PFSK-1 (cell line): ENCODE measurements around the gene DKK2.

Experiments used
- POLR2AphosphoS5 ChIP-seq: IDR thresholded peaks from 2 replicates; pipeline ENCODE4 v1.6.1; 2012; ENCODE audit warnings: low read depth, mild to moderate bottlenecking, control low read depth, low read length, moderate library complexity
- TF ChIP-seq, protein P1 (sequence below), 2 experiments: IDR thresholded peaks; 2 replicates each; pipeline versions ENCODE4 v1.6.1 to v1.8.0; 2011 to 2012; ENCODE audit warnings: low read depth in 2 of 2, low read length in 2 of 2, control low read depth in 1 of 2, inconsistent platforms in 1 of 2, mild to moderate bottlenecking in 1 of 2, moderate library complexity in 1 of 2; ENCODE audit not compliant: insufficient read depth in 1 of 2

DNA sequence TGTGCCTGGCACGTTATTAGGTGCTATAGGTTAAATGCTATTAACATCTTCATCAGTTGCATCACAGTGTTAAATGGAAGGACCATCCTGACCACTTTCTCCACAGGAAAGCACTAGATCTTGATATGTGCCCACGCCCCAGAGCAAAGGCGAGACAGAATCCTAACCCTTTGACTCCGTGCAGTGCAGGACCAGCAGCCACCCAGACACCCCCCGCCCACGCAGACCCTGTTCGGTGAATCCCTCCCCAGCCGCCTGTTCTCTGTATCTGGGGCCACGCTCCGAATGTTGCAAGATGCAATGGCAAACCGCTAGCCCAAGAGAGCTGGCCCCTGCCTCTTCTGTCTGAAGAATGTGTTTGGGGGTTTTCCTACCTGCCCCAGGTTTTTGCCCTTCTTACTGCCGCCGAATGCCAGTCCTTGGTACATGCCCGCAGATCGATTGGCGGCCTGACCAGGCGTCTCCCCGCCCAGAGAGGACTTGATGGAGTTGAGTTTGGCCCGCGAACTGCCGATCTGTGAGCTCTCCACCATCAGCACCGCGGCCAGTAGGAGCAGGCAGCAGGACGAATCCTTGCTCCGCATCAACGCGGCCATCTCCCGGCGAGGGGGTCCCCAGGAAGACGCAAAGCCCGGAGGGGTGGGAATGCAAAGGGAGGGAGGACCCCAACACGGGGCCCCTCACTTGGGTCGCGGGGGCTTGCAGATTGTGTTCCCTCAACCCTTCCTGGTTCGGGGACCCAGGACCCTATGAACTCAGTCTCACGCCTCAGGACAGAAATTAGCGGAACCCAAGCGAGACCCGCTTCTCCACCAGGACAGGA, 906 bp downstream of the DKK2 start:
- TF ChIP-seq, protein P1, sequence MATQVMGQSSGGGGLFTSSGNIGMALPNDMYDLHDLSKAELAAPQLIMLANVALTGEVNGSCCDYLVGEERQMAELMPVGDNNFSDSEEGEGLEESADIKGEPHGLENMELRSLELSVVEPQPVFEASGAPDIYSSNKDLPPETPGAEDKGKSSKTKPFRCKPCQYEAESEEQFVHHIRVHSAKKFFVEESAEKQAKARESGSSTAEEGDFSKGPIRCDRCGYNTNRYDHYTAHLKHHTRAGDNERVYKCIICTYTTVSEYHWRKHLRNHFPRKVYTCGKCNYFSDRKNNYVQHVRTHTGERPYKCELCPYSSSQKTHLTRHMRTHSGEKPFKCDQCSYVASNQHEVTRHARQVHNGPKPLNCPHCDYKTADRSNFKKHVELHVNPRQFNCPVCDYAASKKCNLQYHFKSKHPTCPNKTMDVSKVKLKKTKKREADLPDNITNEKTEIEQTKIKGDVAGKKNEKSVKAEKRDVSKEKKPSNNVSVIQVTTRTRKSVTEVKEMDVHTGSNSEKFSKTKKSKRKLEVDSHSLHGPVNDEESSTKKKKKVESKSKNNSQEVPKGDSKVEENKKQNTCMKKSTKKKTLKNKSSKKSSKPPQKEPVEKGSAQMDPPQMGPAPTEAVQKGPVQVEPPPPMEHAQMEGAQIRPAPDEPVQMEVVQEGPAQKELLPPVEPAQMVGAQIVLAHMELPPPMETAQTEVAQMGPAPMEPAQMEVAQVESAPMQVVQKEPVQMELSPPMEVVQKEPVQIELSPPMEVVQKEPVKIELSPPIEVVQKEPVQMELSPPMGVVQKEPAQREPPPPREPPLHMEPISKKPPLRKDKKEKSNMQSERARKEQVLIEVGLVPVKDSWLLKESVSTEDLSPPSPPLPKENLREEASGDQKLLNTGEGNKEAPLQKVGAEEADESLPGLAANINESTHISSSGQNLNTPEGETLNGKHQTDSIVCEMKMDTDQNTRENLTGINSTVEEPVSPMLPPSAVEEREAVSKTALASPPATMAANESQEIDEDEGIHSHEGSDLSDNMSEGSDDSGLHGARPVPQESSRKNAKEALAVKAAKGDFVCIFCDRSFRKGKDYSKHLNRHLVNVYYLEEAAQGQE (IDR thresholded peaks at IDR 0.05; ENCODE audit: insufficient read depth in 1 of 2, low read depth in 2 of 2, low read length in 2 of 2), result peak in 1 of 2 experiments; percentile 64; a peak in 2 of 4 replicates
- TF ChIP-seq POLR2AphosphoS5, result no peak
